DND-41 (cell line): ENCODE data around the gene FCAMR.

Source experiments
- EZH2 ChIP-seq: IDR thresholded peaks from 3 replicates; pipeline ENCODE4 v1.6.1; 2012; ENCODE audit warnings: borderline replicate concordance, low read depth, mild to moderate bottlenecking, moderate library complexity, low read length, inconsistent platforms; ENCODE audit not compliant: severe bottlenecking
- TF ChIP-seq, protein P1 (sequence below): IDR thresholded peaks from 2 replicates; pipeline ENCODE4 v1.5.1; 2012; ENCODE audit warnings: borderline replicate concordance, low read length, moderate library complexity, mild to moderate bottlenecking; ENCODE audit not compliant: poor library complexity, severe bottlenecking; ENCODE audit errors: extremely low read depth

- TF ChIP-seq, protein P1, sequence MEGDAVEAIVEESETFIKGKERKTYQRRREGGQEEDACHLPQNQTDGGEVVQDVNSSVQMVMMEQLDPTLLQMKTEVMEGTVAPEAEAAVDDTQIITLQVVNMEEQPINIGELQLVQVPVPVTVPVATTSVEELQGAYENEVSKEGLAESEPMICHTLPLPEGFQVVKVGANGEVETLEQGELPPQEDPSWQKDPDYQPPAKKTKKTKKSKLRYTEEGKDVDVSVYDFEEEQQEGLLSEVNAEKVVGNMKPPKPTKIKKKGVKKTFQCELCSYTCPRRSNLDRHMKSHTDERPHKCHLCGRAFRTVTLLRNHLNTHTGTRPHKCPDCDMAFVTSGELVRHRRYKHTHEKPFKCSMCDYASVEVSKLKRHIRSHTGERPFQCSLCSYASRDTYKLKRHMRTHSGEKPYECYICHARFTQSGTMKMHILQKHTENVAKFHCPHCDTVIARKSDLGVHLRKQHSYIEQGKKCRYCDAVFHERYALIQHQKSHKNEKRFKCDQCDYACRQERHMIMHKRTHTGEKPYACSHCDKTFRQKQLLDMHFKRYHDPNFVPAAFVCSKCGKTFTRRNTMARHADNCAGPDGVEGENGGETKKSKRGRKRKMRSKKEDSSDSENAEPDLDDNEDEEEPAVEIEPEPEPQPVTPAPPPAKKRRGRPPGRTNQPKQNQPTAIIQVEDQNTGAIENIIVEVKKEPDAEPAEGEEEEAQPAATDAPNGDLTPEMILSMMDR: no peak
- TF ChIP-seq EZH2: no peak
Observed at GRCh38 chr1:206929524-206929923, 40.7 kb downstream of the FCAMR start.
